HCT116 (cell line): Measurements from ENCODE around the gene ACOT7. TPM values are rescaled to one million over a fixed set of nuclear protein-coding genes. Genes with fewer than 3 reads are reported as not detected.

Experiments used
- ATAC-seq: fragments of 200-7000 bp; cut with Tn5 transposase; 2 replicates; pipeline ENCODE4 v1.9.1; 2020; ENCODE audit warnings: mild to moderate bottlenecking, moderate library complexity
- BruUV-seq: library from RNA; stranded (reverse); fragments of 400-500 nt; replicated peaks from 2 replicates; lab custom pipeline; 2021; lab: Mats Ljungman, UMichigan
- CTCF ChIA-PET: fragments of 300-600 bp; sonication (Branson Sonifier 250); formaldehyde crosslinking; loops from one replicate; lab custom pipeline; 2021; ENCODE audit warnings: antibody characterized with exemption; lab: Charles Lee
- POLR2A ChIA-PET: fragments of 300-600, 350-600 bp; sonication (Branson Sonifier 250); formaldehyde crosslinking; loops from one replicate; lab custom pipeline; 2021; ENCODE audit warnings: antibody characterized with exemption; lab: Charles Lee
- RAD21 ChIA-PET, 2 experiments: fragments of 300-600 bp; sonication (Branson Sonifier 250); formaldehyde crosslinking; loops; one replicate each; lab custom pipeline; 2023; ENCODE audit warnings: low total read pairs in 2 of 2; ENCODE audit not compliant: uncharacterized antibody in 2 of 2, unreplicated experiment in 2 of 2, low non-redundant PET in 1 of 2; lab: Charles Lee
- DNase-seq: peaks from one replicate; pipeline ENCODE4 v3.0.0-alpha.2; 2010; ENCODE audit warnings: low read depth, low spot score
- H2AFZ ChIP-seq: fragments of 200-600 bp; shearing (Covaris generic), sonication (generic); 2 replicates; pipeline ENCODE4 v1.6.1; 2017; ENCODE audit warnings: low read depth, mixed run types, mixed read lengths, antibody characterized with exemption, low read length; ENCODE audit not compliant: poor library complexity, severe bottlenecking
- H3K27ac ChIP-seq: 2 replicates; pipeline ENCODE4 v1.5.1; 2012; ENCODE audit warnings: low read depth, low read length
- H3K27me3 ChIP-seq: fragments of 200-600 bp; sonication (generic); 2 replicates; pipeline ENCODE4 v1.6.1; 2016; ENCODE audit warnings: mixed run types, low read length, mixed read lengths; ENCODE audit not compliant: insufficient read depth
- H3K36me3 ChIP-seq, 2 experiments: fragments of 200-500 bp in 1 of 2; fragments of 200-600 bp in 1 of 2; sonication (Bioruptor generic) in 1 of 2; sonication (generic) in 1 of 2; 2 replicates each; pipeline versions ENCODE4 v1.5.1 to v1.6.1; 2014 to 2016; ENCODE audit warnings: low read length in 2 of 2, inconsistent platforms in 1 of 2, mixed read lengths in 1 of 2, mixed run types in 1 of 2; ENCODE audit not compliant: insufficient read depth in 2 of 2, control insufficient read depth in 1 of 2
- H3K4me1 ChIP-seq, 2 experiments: fragments of 200-600 bp in 1 of 2; sonication (generic) in 1 of 2; 2 replicates each; pipeline versions ENCODE4 v1.5.1 to v1.6.1; 2012 to 2017; ENCODE audit warnings: low read length in 2 of 2, inconsistent platforms in 1 of 2, mild to moderate bottlenecking in 1 of 2, mixed read lengths in 1 of 2, mixed run types in 1 of 2, moderate library complexity in 1 of 2; ENCODE audit not compliant: insufficient read depth in 2 of 2, control insufficient read depth in 1 of 2
- H3K4me2 ChIP-seq: fragments of 200-600 bp; sonication (generic); 2 replicates; pipeline ENCODE4 v1.6.1; 2017; ENCODE audit warnings: mixed run types, low read length, mixed read lengths
- H3K4me3 ChIP-seq, 2 experiments: fragments of 200-600 bp in 1 of 2; sonication (generic) in 1 of 2; replicated peaks in 1 of 2; 2 replicates each; pipeline ENCODE4 v1.5.1; 2011 to 2016; ENCODE audit warnings: low read length in 2 of 2, control low read depth in 1 of 2, low read depth in 1 of 2, mild to moderate bottlenecking in 1 of 2, mixed read lengths in 1 of 2, mixed run types in 1 of 2
- H3K79me2 ChIP-seq: fragments of 200-600 bp; sonication (generic); 2 replicates; pipeline ENCODE4 v1.6.1; 2017; ENCODE audit warnings: mild to moderate bottlenecking, mixed run types, low read length, moderate library complexity, mixed read lengths; ENCODE audit not compliant: insufficient read depth
- H3K9ac ChIP-seq: fragments of 200-600 bp; sonication (generic); 2 replicates; pipeline ENCODE4 v1.6.1; 2016; ENCODE audit warnings: low read length, mixed read lengths
- H3K9me2 ChIP-seq: fragments of 200-600 bp; sonication (generic), shearing (Covaris generic); 2 replicates; pipeline ENCODE4 v1.6.1; 2017; ENCODE audit warnings: mixed run types, mild to moderate bottlenecking, moderate library complexity; ENCODE audit not compliant: insufficient read depth
- H3K9me3 ChIP-seq, 2 experiments: fragments of 200-500 bp in 1 of 2; fragments of 200-600 bp in 1 of 2; sonication (Bioruptor generic) in 1 of 2; sonication (generic) in 1 of 2; 2 replicates each; pipeline ENCODE4 v1.6.1; 2014 to 2017; ENCODE audit warnings: low read length in 2 of 2, mixed read lengths in 2 of 2, inconsistent platforms in 1 of 2, low read depth in 1 of 2, mild to moderate bottlenecking in 1 of 2, mixed run types in 1 of 2, moderate library complexity in 1 of 2; ENCODE audit not compliant: control insufficient read depth in 1 of 2, insufficient read depth in 1 of 2
- H4K20me1 ChIP-seq: fragments of 200-600 bp; sonication (generic), shearing (Covaris generic); 2 replicates; pipeline ENCODE4 v1.6.1; 2017; ENCODE audit warnings: mixed run types, mild to moderate bottlenecking, moderate library complexity; ENCODE audit not compliant: insufficient read depth
- CBX3 ChIP-seq: IDR thresholded peaks from 2 replicates; pipeline ENCODE4 v1.6.1; 2012; ENCODE audit warnings: low read depth
- CEBPB ChIP-seq: IDR thresholded peaks from 2 replicates; pipeline ENCODE4 v1.6.1; 2012; ENCODE audit warnings: low read depth
- EGR1 ChIP-seq: IDR thresholded peaks from 2 replicates; pipeline ENCODE4 v1.6.1; 2012; ENCODE audit warnings: low read depth
- ELF1 ChIP-seq: IDR thresholded peaks from 2 replicates; pipeline ENCODE4 v1.6.1; 2012; ENCODE audit warnings: low read depth, borderline replicate concordance
- EZH2 ChIP-seq: fragments of 200-600 bp; sonication (generic); IDR thresholded peaks from 2 replicates; pipeline ENCODE4 v1.6.1; 2017; ENCODE audit warnings: antibody characterized with exemption, mixed run types
- EZH2phosphoT487 ChIP-seq: fragments of 200-600 bp; IDR thresholded peaks from 2 replicates; pipeline ENCODE4 v1.6.1; 2018; ENCODE audit warnings: antibody characterized with exemption, borderline replicate concordance
- FOSL1 ChIP-seq: IDR thresholded peaks from 2 replicates; pipeline ENCODE4 v1.6.1; 2012; ENCODE audit warnings: low read depth
- JUND ChIP-seq: IDR thresholded peaks from 2 replicates; pipeline ENCODE4 v1.6.1; 2012
- POLR2A ChIP-seq: IDR thresholded peaks from 2 replicates; pipeline ENCODE4 v1.7.0; 2011; ENCODE audit warnings: borderline replicate concordance; ENCODE audit not compliant: insufficient read depth, insufficient read length; ENCODE audit errors: extremely low read depth
- POLR2AphosphoS5 ChIP-seq: IDR thresholded peaks from 2 replicates; pipeline ENCODE4 v1.6.1; 2011; ENCODE audit warnings: mild to moderate bottlenecking, low read depth, low read length, moderate library complexity
- RAD21 ChIP-seq: IDR thresholded peaks from 2 replicates; pipeline ENCODE4 v1.6.1; 2012; ENCODE audit warnings: low read depth, mild to moderate bottlenecking
- SIN3A ChIP-seq: IDR thresholded peaks from 2 replicates; pipeline ENCODE4 v1.6.1; 2012; ENCODE audit warnings: low read depth
- SP1 ChIP-seq: IDR thresholded peaks from 2 replicates; pipeline ENCODE4 v1.6.1; 2012; ENCODE audit warnings: low read depth
- SRF ChIP-seq: IDR thresholded peaks from 2 replicates; pipeline ENCODE4 v1.6.1; 2012; ENCODE audit warnings: low read depth
- TCF7L2 ChIP-seq: IDR thresholded peaks from 2 replicates; pipeline ENCODE4 v1.7.0; 2011; ENCODE audit warnings: borderline replicate concordance, inconsistent platforms; ENCODE audit not compliant: insufficient read depth, insufficient read length; ENCODE audit errors: extremely low read depth
- ZFX ChIP-seq: fragments of 450-650 bp; IDR thresholded peaks from 2 replicates; pipeline ENCODE4 v1.6.1; 2017
- ZNF274 ChIP-seq: fragments of 200-500 bp; sonication (Bioruptor generic); IDR thresholded peaks from 2 replicates; pipeline ENCODE4 v1.6.1; 2014; ENCODE audit warnings: mild to moderate bottlenecking, low read depth, low read length, inconsistent platforms
- intact Hi-C: fragments of 100-400 bp; cut with micrococcal nuclease; formaldehyde crosslinking; loops from 2 replicates; pipeline ENCODE4 v1.10.0; 2022
- total RNA-seq: library from RNA; stranded (reverse); gene quantifications from one replicate; pipeline ENCODE4 v1.2.1, GENCODE V29; 2021; ENCODE audit not compliant: unreplicated experiment
- TF ChIP-seq, protein P1 (sequence below): IDR thresholded peaks from 2 replicates; pipeline ENCODE4 v1.6.1; 2012; ENCODE audit warnings: low read depth

The ACOT7 gene
- total RNA-seq, 1 experiment from 2014 or later, result 162 TPM

DNA sequence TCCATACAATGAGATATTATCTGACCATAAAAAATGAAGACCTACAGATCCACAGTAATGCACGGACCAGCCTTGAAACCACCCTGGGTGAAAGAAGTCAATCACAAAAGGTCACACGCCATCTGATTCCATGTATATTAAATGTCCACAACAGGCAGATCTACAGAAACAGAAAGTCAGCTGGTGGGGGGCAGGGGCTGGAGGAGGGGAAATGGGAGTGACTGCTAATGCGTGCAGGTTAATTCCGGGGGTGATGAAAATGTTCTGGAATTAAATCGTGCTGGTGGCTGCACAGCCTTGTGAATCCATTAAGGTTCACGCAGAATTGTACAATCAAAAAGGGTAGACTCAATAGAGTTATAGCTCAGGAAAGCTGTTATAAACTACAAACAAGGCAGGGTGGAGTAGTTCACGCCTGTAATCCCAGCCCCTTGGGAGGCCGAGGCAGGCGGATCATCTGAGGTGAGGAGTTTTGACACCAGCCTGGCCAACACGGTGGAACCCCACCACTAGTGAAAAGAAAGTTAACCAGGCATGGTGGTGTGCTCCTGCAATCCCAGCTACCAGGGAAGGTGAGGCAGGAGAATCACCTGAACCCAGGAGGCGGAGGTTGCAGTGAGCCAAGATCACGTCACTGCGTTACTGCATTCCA is 32.3 kb downstream of the ACOT7 start:
- no peaks in the 10 kb centered on the region for H4K20me1 ChIP-seq
- TF ChIP-seq TCF7L2, result no peak
- TF ChIP-seq SP1, result no peak
- TF ChIP-seq FOSL1, result no peak
- TF ChIP-seq ZFX, result no peak
- TF ChIP-seq, all 23 proteins: peak for 0
- H3K9me2 ChIP-seq, result no peaks in the 10 kb centered on the region
- no peaks in the 10 kb centered on the region for H3K27me3 ChIP-seq
- ChIA-PET CTCF (interaction anchor here (1.2 to 1.3 kb wide), 2 partner anchors 53 to 123 kb away, joined by 3 read pairs; no protein-coding TSS in a partner anchor), POLR2A (no interaction called here), RAD21 (no interaction called here)
- intact Hi-C loops, result loop anchor here (10.0 kb wide), 1 partner anchor 854 kb away; no protein-coding TSS in a partner anchor
- no peaks in the 10 kb centered on the region for H3K9me3 ChIP-seq
- no peak for ATAC-seq
- H3K4me2 ChIP-seq, result no peak overlapping the region
- no peak overlapping the region for H2AFZ ChIP-seq
- no peak overlapping the region for H3K27ac ChIP-seq
- DNase-seq, result no peak
- H3K79me2 ChIP-seq, result peaks cover 52% of the 10 kb centered on the region
- BruUV-seq, result no TSS peak
- no peak overlapping the region for H3K9ac ChIP-seq
- H3K4me1 ChIP-seq, result peaks cover 26 to 48% of the 10 kb centered on the region in 2 experiments
- no peak overlapping the region for H3K4me3 ChIP-seq
- H3K36me3 ChIP-seq, result peaks cover 0 to 4% of the 10 kb centered on the region in 2 experiments; a peak in 1 of 4 replicates

DNA sequence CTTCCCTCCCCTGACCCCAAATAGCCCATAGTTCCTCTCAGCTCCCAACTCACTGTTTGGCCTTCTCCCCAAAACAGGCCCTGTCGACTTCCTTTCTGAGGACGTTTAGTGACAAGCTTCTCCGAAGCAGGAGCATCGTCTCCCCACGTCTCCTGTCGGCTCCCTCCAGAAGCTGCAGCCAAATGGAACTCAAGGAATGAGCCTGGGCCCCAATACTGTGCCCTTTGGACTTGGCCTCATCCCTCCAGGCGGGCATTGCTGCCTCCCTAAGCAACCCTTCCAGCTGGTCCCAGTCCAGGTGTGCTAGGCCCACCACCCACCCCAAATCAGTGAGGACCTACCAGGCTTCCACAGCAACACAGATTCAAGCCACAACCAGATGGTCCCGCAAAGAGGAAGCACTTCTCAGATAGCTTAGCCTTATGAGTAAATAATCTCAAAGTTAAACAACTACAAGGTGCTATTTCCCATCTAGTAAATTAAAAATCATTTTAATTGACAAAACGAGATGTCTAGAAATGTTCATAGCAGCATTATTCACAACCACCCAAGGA is 33.0 kb downstream of the ACOT7 start:
- Histone ChIP-seq H4K20me1 (no peaks in the 10 kb centered on the region), H3K36me3 (peaks cover 0 to 4% of the 10 kb centered on the region in 2 experiments; a peak in 1 of 4 replicates), H3K79me2 (peaks cover 52% of the 10 kb centered on the region), H2AFZ (no peak overlapping the region), H3K9me2 (no peaks in the 10 kb centered on the region), H3K4me3 (no peak overlapping the region), H3K27me3 (no peaks in the 10 kb centered on the region), H3K27ac (no peak overlapping the region; the same call in 1 of the 2 replicates), H3K4me2 (0 out of 2 replicates have a peak overlapping the region, but pooled peaks have one; percentile 7), H3K9me3 (no peaks in the 10 kb centered on the region), H3K4me1 (peaks cover 26 to 53% of the 10 kb centered on the region in 2 experiments), H3K9ac (no peak overlapping the region; the same call in 1 of the 2 replicates)
- DNase-seq, result no peak
- RAD21 ChIA-PET, result no interaction called here
- POLR2A ChIA-PET, result no interaction called here
- CTCF ChIA-PET, result interaction anchor here (1.3 kb wide), 1 partner anchor 54 kb away, joined by 3 read pairs; no protein-coding TSS in a partner anchor
- intact Hi-C loops, result loop anchor here (10.0 kb wide), 1 partner anchor 854 kb away; no protein-coding TSS in a partner anchor
- BruUV-seq, result no TSS peak
- no peak for ATAC-seq
- TF ChIP-seq RAD21 (no peak), TCF7L2 (no peak), EZH2phosphoT487 (no peak), SRF (no peak), EGR1 (no peak), JUND (no peak), ZFX (no peak), EZH2 (no peak), SP1 (no peak), ELF1 (no peak), SIN3A (no peak), POLR2AphosphoS5 (no peak), FOSL1 (no peak), CBX3 (no peak), ZNF274 (no peak), CEBPB (no peak), POLR2A (no peak)
- TF ChIP-seq, protein P1, sequence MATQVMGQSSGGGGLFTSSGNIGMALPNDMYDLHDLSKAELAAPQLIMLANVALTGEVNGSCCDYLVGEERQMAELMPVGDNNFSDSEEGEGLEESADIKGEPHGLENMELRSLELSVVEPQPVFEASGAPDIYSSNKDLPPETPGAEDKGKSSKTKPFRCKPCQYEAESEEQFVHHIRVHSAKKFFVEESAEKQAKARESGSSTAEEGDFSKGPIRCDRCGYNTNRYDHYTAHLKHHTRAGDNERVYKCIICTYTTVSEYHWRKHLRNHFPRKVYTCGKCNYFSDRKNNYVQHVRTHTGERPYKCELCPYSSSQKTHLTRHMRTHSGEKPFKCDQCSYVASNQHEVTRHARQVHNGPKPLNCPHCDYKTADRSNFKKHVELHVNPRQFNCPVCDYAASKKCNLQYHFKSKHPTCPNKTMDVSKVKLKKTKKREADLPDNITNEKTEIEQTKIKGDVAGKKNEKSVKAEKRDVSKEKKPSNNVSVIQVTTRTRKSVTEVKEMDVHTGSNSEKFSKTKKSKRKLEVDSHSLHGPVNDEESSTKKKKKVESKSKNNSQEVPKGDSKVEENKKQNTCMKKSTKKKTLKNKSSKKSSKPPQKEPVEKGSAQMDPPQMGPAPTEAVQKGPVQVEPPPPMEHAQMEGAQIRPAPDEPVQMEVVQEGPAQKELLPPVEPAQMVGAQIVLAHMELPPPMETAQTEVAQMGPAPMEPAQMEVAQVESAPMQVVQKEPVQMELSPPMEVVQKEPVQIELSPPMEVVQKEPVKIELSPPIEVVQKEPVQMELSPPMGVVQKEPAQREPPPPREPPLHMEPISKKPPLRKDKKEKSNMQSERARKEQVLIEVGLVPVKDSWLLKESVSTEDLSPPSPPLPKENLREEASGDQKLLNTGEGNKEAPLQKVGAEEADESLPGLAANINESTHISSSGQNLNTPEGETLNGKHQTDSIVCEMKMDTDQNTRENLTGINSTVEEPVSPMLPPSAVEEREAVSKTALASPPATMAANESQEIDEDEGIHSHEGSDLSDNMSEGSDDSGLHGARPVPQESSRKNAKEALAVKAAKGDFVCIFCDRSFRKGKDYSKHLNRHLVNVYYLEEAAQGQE, result no peak
